ENCODE results near the gene PRDM2.

PRDM2 gene

GRCh38 chr1:13763991-13764390, 64.0 kb downstream of the PRDM2 start:
- DNase-seq (ENCODE audit: low read depth) = no peak

GRCh38 chr1:13764588-13765332, 64.8 kb downstream of the PRDM2 start:
- DNase-seq (ENCODE audit: low read depth) = peak; percentile 25

GRCh38 chr1:13766592-13767564, 66.9 kb downstream of the PRDM2 start:
- peak; percentile 19 for DNase-seq (ENCODE audit: low read depth)

GRCh38 chr1:13769212-13769611, 69.2 kb downstream of the PRDM2 start:
- no peak for DNase-seq (ENCODE audit: low read depth)

GRCh38 chr1:13769830-13770229, 69.8 kb downstream of the PRDM2 start:
- no peak for DNase-seq (ENCODE audit: low read depth)

- no peak for DNase-seq (ENCODE audit: low read depth)
Observed at GRCh38 chr1:13770743-13771142, 70.8 kb downstream of the PRDM2 start.

GRCh38 chr1:13771745-13772144, 71.8 kb downstream of the PRDM2 start:
- no peak for DNase-seq (ENCODE audit: low read depth)

GRCh38 chr1:13772271-13772670, 72.3 kb downstream of the PRDM2 start:
- no peak for DNase-seq (ENCODE audit: low read depth)

GRCh38 chr1:13774121-13774520, 74.1 kb downstream of the PRDM2 start:
- no peak for DNase-seq (ENCODE audit: low read depth)

GRCh38 chr1:13775459-13775858, 75.5 kb downstream of the PRDM2 start:
- peak; percentile 34 for DNase-seq (ENCODE audit: low read depth)

GRCh38 chr1:13775916-13776315, 75.9 kb downstream of the PRDM2 start:
- DNase-seq (ENCODE audit: low read depth) = peak; percentile 64

- no peak for DNase-seq (ENCODE audit: low read depth)
Observed at GRCh38 chr1:13778431-13778830, 78.4 kb downstream of the PRDM2 start.

- no peak for DNase-seq (ENCODE audit: low read depth)
Observed at GRCh38 chr1:13779930-13780329, 79.9 kb downstream of the PRDM2 start.

GRCh38 chr1:13780780-13781179, 80.8 kb downstream of the PRDM2 start:
- DNase-seq (ENCODE audit: low read depth) = no peak

GRCh38 chr1:13781228-13781627, 81.2 kb downstream of the PRDM2 start:
- no peak for DNase-seq (ENCODE audit: low read depth)

GRCh38 chr1:13781907-13782633, 82.1 kb downstream of the PRDM2 start:
- peak; percentile 70 for DNase-seq (ENCODE audit: low read depth)

GRCh38 chr1:13782634-13783360, 82.8 kb downstream of the PRDM2 start:
- no peak for DNase-seq (ENCODE audit: low read depth)

- no peak for DNase-seq (ENCODE audit: low read depth)
Observed at GRCh38 chr1:13783551-13783950, 83.6 kb downstream of the PRDM2 start.

GRCh38 chr1:13784971-13785370, 85.0 kb downstream of the PRDM2 start:
- DNase-seq (ENCODE audit: low read depth) = no peak

GRCh38 chr1:13786541-13786940, 86.6 kb downstream of the PRDM2 start:
- DNase-seq (ENCODE audit: low read depth) = no peak

GRCh38 chr1:13788795-13789194, 88.8 kb downstream of the PRDM2 start:
- no peak for DNase-seq (ENCODE audit: low read depth)

All from fibroblast of gingiva (primary cell).